GM21576 (cell line): ENCODE data around the gene KL.

Experiments
- ATAC-seq: cut with Tn5 transposase; IDR thresholded peaks from one replicate; pipeline ENCODE4 v1.9.1; 2021; ENCODE audit warnings: mild to moderate bottlenecking, moderate library complexity; ENCODE audit not compliant: unreplicated experiment

The KL gene

GRCh38 chr13:33078263-33078662 lies 62.0 kb downstream of the KL start:
- ATAC-seq, result no peak

GRCh38 chr13:33079960-33080359 lies 63.7 kb downstream of the KL start:
- ATAC-seq, result no peak

GRCh38 chr13:33080972-33081590 lies 64.9 kb downstream of the KL start:
- ATAC-seq, result no peak

DNA sequence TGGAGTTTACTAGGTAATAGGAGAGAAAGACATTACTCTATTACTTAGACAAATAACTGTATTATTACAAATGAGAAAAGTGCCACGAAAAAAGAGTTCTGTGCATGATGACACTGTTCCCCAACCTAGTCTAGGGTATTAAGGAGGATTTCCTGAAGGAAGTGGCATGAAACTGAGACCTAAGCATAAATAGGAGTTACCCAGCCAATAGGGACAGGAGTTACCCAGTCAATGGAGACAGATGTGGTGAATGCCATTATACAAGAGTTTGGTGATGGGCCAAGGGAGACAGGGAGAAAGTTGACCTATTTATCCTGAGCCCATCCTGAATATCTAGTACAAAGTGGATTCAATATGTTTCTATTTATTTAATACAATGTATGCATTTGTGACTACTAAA lies 65.4 kb downstream of the KL start:
- no peak for ATAC-seq

GRCh38 chr13:33083054-33083453 lies 66.8 kb downstream of the KL start:
- ATAC-seq, result no peak

GRCh38 chr13:33087091-33087490 lies 70.9 kb downstream of the KL start:
- ATAC-seq, result no peak

DNA sequence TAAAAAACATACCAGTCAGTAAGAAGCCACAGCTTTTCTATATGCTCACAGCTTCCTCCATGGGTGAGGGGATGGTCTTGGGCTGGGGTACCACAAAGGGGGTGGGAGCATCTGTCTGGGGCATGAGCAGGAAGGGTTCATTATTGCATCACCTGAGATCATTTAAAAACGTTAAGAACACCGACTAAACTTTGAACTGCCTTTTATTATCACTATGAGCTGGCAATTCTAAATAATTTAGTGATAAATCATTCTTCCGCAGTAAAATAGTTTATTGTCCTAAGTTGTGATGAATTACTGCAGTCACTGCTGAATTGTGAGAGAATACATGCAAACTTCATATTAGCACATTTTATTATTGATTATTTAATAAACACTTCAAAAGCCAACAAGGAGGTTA lies 71.6 kb downstream of the KL start:
- no peak for ATAC-seq

- ATAC-seq, result no peak
These were observed 73.1 kb downstream of the KL start for GRCh38 chr13:33089311-33089710.

GRCh38 chr13:33090755-33091414 lies 74.7 kb downstream of the KL start:
- no peak for ATAC-seq

DNA sequence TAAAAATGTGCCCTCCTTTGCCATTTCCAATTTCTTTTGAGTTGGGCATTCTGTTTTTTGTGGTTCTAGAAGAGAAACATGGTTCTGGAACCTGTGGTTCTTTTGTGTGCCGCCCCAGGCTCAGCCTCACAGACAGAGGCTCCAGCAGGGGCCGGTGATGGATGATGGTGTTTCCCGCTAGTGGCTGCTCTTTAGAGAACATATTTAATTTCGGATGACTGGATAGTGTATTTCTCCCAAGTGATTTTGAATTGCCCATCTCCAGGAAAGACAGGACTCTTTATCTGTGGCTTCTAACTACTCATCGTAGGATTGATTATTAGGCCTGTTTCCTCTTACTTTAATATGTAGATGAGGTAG lies 75.2 kb downstream of the KL start:
- ATAC-seq, result no peak

GRCh38 chr13:33092073-33092987 lies 76.1 kb downstream of the KL start:
- no peak for ATAC-seq

DNA sequence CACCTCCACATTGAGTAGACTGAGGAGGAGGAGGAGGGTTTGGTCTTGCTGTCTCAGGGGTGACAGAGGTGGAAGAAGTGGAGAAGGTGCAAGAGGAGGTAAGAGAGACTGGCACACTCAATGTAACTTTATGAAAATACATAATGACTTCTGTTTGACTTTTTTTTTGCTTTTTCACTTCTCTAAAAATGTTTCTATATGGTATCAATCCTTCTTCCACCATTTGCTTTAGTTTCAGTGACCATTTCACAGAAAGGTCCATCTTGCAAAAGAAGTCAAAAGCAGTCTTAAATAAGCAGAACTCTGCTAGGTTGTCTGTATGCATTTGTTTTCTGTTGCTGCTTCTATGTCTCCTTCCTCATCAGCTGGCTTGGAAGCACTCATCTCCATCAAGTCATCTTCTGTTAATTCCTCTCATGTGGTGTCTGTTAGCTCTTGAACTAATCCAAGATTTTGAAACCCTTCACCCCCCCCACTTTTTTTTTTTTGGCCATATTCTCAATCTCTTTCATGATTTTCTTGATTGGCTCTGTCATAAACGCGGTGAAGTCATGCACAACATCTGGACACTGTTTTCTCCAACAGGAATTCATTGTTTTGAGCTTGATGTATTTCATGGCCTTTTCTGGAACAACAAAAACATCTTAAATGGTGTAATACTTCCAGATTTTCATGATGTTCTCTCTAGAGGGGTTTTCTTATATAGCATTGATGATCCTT lies 80.8 kb downstream of the KL start:
- ATAC-seq, result peak; percentile 60

DNA sequence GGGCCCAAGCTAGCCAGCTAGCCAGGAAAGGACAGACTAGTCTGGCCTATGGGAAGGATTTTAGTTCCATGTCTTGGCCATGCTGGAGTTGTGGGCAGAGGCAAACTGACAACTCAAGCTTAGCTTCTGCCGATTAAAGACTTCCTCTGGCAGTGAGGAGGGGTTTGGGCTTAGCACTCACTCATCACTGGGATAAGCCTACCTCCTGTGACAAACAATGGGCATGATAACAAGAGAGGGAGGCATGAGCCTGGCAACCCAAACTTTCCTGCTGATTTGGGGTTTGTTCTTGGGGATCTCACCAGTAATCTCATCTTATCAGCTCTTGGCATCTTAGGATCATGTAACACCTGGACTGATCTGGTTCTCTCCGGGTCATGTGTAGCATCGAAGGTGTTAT lies 83.6 kb downstream of the KL start:
- no peak for ATAC-seq

- ATAC-seq, result no peak
These were observed 84.7 kb downstream of the KL start for GRCh38 chr13:33100886-33101285.

DNA sequence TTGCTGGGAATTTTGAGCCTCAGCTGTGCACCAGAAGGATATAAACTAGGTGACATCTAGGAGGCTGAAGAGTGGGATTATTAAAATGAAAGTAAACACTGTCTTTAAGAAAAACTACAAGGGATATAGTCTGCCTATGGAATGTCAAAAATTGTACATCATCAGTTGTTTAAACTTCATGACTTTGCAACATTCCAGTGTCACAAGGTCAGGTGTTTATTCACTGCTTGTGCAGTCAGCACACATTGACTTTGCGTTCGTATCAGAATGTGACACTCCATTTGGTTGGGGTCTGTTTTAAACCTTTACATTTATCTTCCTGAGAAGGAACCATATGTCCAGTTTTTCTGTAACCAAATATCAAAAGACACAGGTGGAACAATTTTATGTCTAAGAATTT lies 85.6 kb downstream of the KL start:
- ATAC-seq, result no peak

GRCh38 chr13:33103457-33103856 lies 87.2 kb downstream of the KL start:
- no peak for ATAC-seq

DNA sequence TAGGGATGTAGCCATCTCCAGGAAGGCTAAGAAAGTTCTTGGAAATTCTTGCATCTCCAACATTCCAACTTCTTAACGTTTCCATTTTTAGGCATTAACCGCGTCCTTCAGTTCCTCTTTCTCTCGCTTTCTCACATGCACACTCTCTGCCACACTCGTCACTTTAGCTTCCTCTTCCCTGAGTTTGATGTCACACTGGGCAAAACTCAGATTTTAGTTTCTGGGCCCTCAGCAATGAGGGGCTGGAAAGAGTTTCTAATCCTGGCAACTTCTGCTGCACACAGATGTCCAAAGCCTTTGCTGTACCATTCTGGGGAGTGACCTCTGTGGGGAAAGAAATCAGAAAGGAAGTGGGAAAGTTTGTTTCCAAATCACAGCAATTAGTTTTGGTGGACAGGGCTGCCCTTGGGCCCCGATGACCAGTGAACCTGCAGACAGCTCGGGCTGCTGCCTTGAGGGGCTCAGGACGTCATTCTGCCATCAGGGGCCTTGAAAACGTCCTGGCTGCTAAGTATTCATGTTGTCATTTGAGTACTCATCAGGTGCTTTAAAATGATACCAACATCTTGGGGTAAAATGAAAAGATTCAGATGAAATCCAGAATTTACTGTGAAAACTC lies 89.3 kb downstream of the KL start:
- no peak for ATAC-seq

DNA sequence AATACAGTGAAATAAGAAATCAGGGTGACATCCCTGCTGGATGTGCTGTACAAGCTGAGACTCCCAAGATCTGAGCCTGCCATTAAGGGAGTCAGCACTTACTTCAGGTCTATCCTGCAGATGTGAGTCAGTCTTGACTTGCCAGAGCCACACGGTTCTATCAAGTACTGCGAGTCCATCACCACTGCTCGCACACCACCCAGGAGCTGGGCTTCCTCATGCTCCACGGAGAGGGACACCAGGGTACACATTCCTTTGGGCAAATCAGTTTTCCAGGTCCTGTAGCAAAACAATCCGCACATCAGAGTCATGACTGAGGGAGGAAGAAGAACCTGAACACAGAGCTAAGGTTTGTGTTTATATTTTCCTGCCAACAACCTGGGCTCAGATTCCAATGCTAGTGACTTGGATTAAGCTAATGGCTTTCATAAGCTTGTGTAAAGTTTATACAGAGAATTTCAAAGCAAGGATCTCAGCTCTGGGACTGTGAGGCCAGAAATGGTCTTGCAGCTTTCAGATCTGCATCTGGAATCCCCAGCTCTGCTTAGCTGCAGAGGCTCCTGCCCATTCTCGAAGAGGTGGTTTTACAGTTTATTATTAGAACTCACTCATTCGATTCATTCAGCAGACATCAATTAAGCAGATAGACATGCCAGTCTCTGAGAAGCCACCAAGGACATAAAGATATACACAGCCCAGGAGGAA lies 90.6 kb downstream of the KL start:
- peak; percentile 43 for ATAC-seq

DNA sequence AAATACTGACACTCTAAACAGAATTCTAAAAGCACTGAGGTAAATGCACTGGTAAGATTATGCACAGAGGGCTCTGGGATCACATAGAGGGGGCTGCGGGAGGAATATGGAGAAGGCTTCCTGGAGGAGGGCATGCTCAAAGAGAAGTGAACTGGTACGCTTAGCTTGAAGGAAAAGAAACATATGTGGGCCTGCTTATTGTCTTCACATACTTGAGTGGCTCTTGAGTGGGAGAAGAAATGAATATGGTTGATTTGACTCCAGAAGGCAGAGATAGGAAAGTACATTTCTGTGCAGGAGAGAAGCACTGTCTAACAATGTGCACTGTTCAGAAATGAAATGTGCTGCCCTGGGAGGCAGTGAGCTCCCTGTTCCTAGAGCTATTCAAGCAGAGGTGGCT lies 91.1 kb downstream of the KL start:
- ATAC-seq, result no peak

GRCh38 chr13:33108620-33109019 lies 92.4 kb downstream of the KL start:
- ATAC-seq, result no peak
